HEK293T (cell line): ENCODE measurements around the gene ZNF35.

ENCODE experiments used
- CTBP1 ChIP-seq: fragments of 450-650 bp; IDR thresholded peaks from 2 replicates; pipeline ENCODE4 v1.6.1; 2016; ENCODE audit warnings: borderline replicate concordance
- FOXA1 ChIP-seq: fragments of 450-650 bp; IDR thresholded peaks from 2 replicates; pipeline ENCODE4 v1.6.1; 2016; ENCODE audit warnings: mild to moderate bottlenecking
- FOXK2 ChIP-seq: fragments of 450-650 bp; IDR thresholded peaks from 2 replicates; pipeline ENCODE4 v1.6.1; 2016; ENCODE audit warnings: mild to moderate bottlenecking
- NFRKB ChIP-seq: fragments of 450-650 bp; IDR thresholded peaks from 2 replicates; pipeline ENCODE4 v1.6.1; 2016; ENCODE audit warnings: mild to moderate bottlenecking, moderate library complexity
- SP1 ChIP-seq: fragments of 450-650 bp; IDR thresholded peaks from 2 replicates; pipeline ENCODE4 v1.6.1; 2017
- SUZ12 ChIP-seq: fragments of 450-650 bp; IDR thresholded peaks from 2 replicates; pipeline ENCODE4 v1.6.1; 2016; ENCODE audit warnings: mild to moderate bottlenecking
- TARDBP ChIP-seq: fragments of 450-650 bp; IDR thresholded peaks from 2 replicates; pipeline ENCODE4 v1.6.1; 2016

DNA sequence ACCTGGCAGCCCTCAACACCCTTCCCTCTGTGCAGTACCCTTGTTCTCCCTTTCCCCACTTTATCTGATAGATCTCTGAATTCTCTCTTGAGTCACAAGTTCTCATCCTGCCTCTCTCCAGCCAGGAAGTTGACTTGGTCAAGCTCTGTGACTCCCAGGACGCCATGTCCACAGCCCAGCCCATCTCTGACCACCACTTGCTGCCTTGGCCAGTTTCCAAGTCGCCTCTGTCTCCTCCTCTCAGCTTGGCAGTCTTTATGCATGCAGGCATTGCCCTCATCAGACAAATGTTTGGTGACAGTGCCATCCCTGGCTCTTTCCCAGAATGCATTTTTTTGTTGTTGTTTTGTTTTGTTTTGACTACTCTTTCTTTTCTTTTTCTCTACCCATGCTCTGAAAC lies 25.7 kb downstream of the ZNF35 start:
- no peak for TF ChIP-seq FOXA1
- TF ChIP-seq NFRKB = no peak
- TF ChIP-seq SP1 = no peak
- no peak for TF ChIP-seq TARDBP
- TF ChIP-seq FOXK2 = no peak
- TF ChIP-seq CTBP1 = no peak
- TF ChIP-seq SUZ12 = no peak
